Esophagus squamous epithelium (tissue), 5 donors: ENCODE results near the gene SMOC2. TPM values are rescaled to one million over a fixed set of nuclear protein-coding genes. Genes with fewer than 3 reads are reported as not detected.
"Not testable (repeated sequence)": the region's sequence is repeated elsewhere in the genome, so short reads cannot be mapped to it uniquely, and the experiment has no call there.

Source experiments
- DNase-seq: peaks from one replicate; lab custom pipeline; 2025; lab: John Stamatoyannopoulos, UW
- H3K27ac ChIP-seq, 4 donors: fragments of 200-600 bp; sonication (generic); one replicate each; pipeline ENCODE4 v1.5.1; 2016 to 2019; ENCODE audit warnings: mild to moderate bottlenecking in 1 of 4
- H3K27me3 ChIP-seq, 4 donors: fragments of 200-600 bp; sonication (generic); 1 replicate in 3 of 4; 2 replicates in 1 of 4; pipeline versions ENCODE4 v1.5.1 to v1.6.0; 2017 to 2021; ENCODE audit warnings: antibody characterized with exemption in 1 of 4
- H3K36me3 ChIP-seq, 3 donors: fragments of 200-600 bp; sonication (generic); one replicate each; pipeline ENCODE4 v1.5.1; 2016 to 2019
- H3K4me1 ChIP-seq, 3 donors: fragments of 200-600 bp; sonication (generic); one replicate each; pipeline ENCODE4 v1.5.1; 2017 to 2019
- H3K4me3 ChIP-seq, 4 donors: fragments of 200-600 bp; sonication (generic); 1 replicate in 3 of 4; 2 replicates in 1 of 4; pipeline ENCODE4 v1.5.1; 2016 to 2019; ENCODE audit warnings: mild to moderate bottlenecking in 2 of 4, moderate library complexity in 1 of 4
- H3K9me3 ChIP-seq, 3 donors: fragments of 200-600 bp; sonication (generic); one replicate each; pipeline ENCODE4 v1.5.1; 2016 to 2019
- CTCF ChIP-seq, 6 experiments: fragments of 450-650 bp in 4 of 6; fragments of 200-600 bp in 2 of 6; sonication (generic) in 2 of 6; IDR thresholded peaks; one replicate each; pipeline ENCODE4 v1.5.1; 2016 to 2019; ENCODE audit warnings: antibody characterized with exemption in 6 of 6, mild to moderate bottlenecking in 4 of 6, moderate library complexity in 4 of 6
- POLR2A ChIP-seq, 4 donors: fragments of 450-650 bp; IDR thresholded peaks; one replicate each; pipeline ENCODE4 v1.6.1; 2017; ENCODE audit warnings: antibody characterized with exemption in 4 of 4, mild to moderate bottlenecking in 4 of 4, moderate library complexity in 3 of 4
- WGBS, 2 donors: methylation state at CpG; one replicate each; pipeline ENCODE4 v1.1.5; 2018; 5-methylcytosine and 5-hydroxymethylcytosine counted together
- intact Hi-C: fragments of 100-400 bp; cut with DNase I; formaldehyde crosslinking; loops from one replicate; pipeline ENCODE4 v1.15.0; 2022
- total RNA-seq, 4 donors: library from RNA; depleted of rRNA; stranded (reverse); fragments of >200 nt; gene quantifications; one replicate each; pipeline ENCODE4 v1.1.0, GENCODE V29; 2016
- donor health status: DM: yes; HTN: yes; CAD: no.

The SMOC2 gene
- total RNA-seq, 4 donors from 2014 or later = 1.9 to 35.5 (median 7.1) TPM

- WGBS, 2 donors = 53 to 62% methylated on average over 10 of the region's 15 CpGs
- H3K36me3 ChIP-seq = no peaks in the 10 kb centered on the region
- H3K27ac ChIP-seq = peak overlapping the region in 2 of 4 donors; percentile 59 to 69
- TF ChIP-seq CTCF (IDR thresholded peaks at IDR 0.05) (no peak), POLR2A (IDR thresholded peaks at IDR 0.05) (no peak)
- peaks cover 5 to 34% (median 6%) of the 10 kb centered on the region in 3 donors for H3K4me1 ChIP-seq
- intact Hi-C loops = no loop called here
- no peaks in the 10 kb centered on the region for H3K27me3 ChIP-seq
- DNase-seq = no peak
- no peak overlapping the region for H3K4me3 ChIP-seq
- no peaks in the 10 kb centered on the region for H3K9me3 ChIP-seq
Measured at GRCh38 chr6:168607272-168608112, 166.5 kb downstream of the SMOC2 start.

GRCh38 chr6:168608113-168608400 lies 167.1 kb downstream of the SMOC2 start:
- TF ChIP-seq CTCF (IDR thresholded peaks at IDR 0.05) (no peak), POLR2A (IDR thresholded peaks at IDR 0.05) (no peak)
- Histone ChIP-seq H3K4me3 (no peak overlapping the region), H3K4me1 (peaks cover 5 to 34% (median 6%) of the 10 kb centered on the region in 3 donors), H3K36me3 (no peaks in the 10 kb centered on the region), H3K27ac (peak overlapping the region in 3 of 4 donors; percentile 59 to 73 (median 69)), H3K9me3 (no peaks in the 10 kb centered on the region), H3K27me3 (no peaks in the 10 kb centered on the region)
- no peak for DNase-seq
- intact Hi-C loops = no loop called here
- 80 to 88% methylated on average over 2 to 11 of the region's 11 CpGs for WGBS, 2 donors

GRCh38 chr6:168609026-168609685 lies 168.2 kb downstream of the SMOC2 start:
- no peak for DNase-seq
- Histone ChIP-seq H3K9me3 (no peaks in the 10 kb centered on the region), H3K36me3 (no peaks in the 10 kb centered on the region), H3K27ac (peak overlapping the region; percentile 50 to 73 (median 64)), H3K4me3 (no peak overlapping the region), H3K4me1 (peaks cover 5 to 34% (median 6%) of the 10 kb centered on the region in 3 donors), H3K27me3 (no peaks in the 10 kb centered on the region)
- intact Hi-C loops = no loop called here
- TF ChIP-seq CTCF (IDR thresholded peaks at IDR 0.05) = no peak
- no peak for TF ChIP-seq POLR2A (IDR thresholded peaks at IDR 0.05)
- 24 to 48% methylated on average over 12 to 13 of the region's 13 CpGs for whole genome bisulfite sequencing, 2 donors

- H3K4me1 ChIP-seq = peaks cover 5 to 34% (median 6%) of the 10 kb centered on the region in 3 donors
- no peak for TF ChIP-seq CTCF (IDR thresholded peaks at IDR 0.05)
- no peak for TF ChIP-seq POLR2A (IDR thresholded peaks at IDR 0.05)
- no peaks in the 10 kb centered on the region for H3K9me3 ChIP-seq
- no peaks in the 10 kb centered on the region for H3K36me3 ChIP-seq
- WGBS, 2 donors = 80 to 89% methylated on average over 9 of the region's 9 CpGs
- H3K4me3 ChIP-seq = no peak overlapping the region
- H3K27ac ChIP-seq = peak overlapping the region in 3 of 4 donors; percentile 59 to 73 (median 69)
- intact Hi-C loops = no loop called here
- no peak for DNase-seq
- no peaks in the 10 kb centered on the region for H3K27me3 ChIP-seq
Measured at GRCh38 chr6:168609914-168610490, 169.0 kb downstream of the SMOC2 start.

GRCh38 chr6:168610966-168611365 lies 170.0 kb downstream of the SMOC2 start:
- H3K9me3 ChIP-seq, H3K4me3 ChIP-seq, H3K36me3 ChIP-seq, H3K27me3 ChIP-seq, intact Hi-C loops, DNase-seq, H3K27ac ChIP-seq: not testable (repeated sequence)
- H3K4me1 ChIP-seq = peaks cover 5 to 34% (median 6%) of the 10 kb centered on the region in 3 donors
- WGBS, 2 donors = 100% methylated on average over 2 of the region's 12 CpGs; no CpG with 5 or more reads in 1 of the 2 donors
